Smooth muscle cell (in vitro differentiated cells): Measurements from ENCODE around the gene ELFN2. TPM values are rescaled to one million over a fixed set of nuclear protein-coding genes. Genes with fewer than 3 reads are reported as not detected.

Experiments
- DNase-seq: peaks from one replicate; lab custom pipeline; 2025; ENCODE audit not compliant: unreplicated experiment; lab: John Stamatoyannopoulos, UW
- H2AFZ ChIP-seq: fragments of 200-600 bp; sonication (generic); 2 replicates; pipeline ENCODE4 v1.6.0; 2016; ENCODE audit warnings: antibody characterized with exemption, low read depth, mild to moderate bottlenecking
- H3F3A ChIP-seq: fragments of 200-600 bp; sonication (generic); 2 replicates; pipeline ENCODE4 v1.6.0; 2017; ENCODE audit warnings: antibody characterized with exemption, low read depth
- H3K27ac ChIP-seq: fragments of 200-600 bp; sonication (generic); 2 replicates; pipeline ENCODE4 v1.5.1; 2016; ENCODE audit warnings: low read depth, mild to moderate bottlenecking
- H3K27me3 ChIP-seq: fragments of 200-600 bp; sonication (generic); 2 replicates; pipeline ENCODE4 v1.6.1; 2016; ENCODE audit warnings: low read depth, mild to moderate bottlenecking
- H3K36me3 ChIP-seq: fragments of 200-600 bp; sonication (generic); 2 replicates; pipeline ENCODE4 v1.5.1; 2016; ENCODE audit warnings: low read depth
- H3K4me1 ChIP-seq: fragments of 200-600 bp; sonication (generic); 2 replicates; pipeline ENCODE4 v1.5.1; 2016; ENCODE audit warnings: low read depth
- H3K4me2 ChIP-seq: fragments of 200-600 bp; sonication (generic); 2 replicates; pipeline ENCODE4 v1.6.0; 2016; ENCODE audit warnings: mild to moderate bottlenecking
- H3K4me3 ChIP-seq: fragments of 200-600 bp; sonication (generic); 2 replicates; pipeline ENCODE4 v1.5.1; 2016; ENCODE audit warnings: mild to moderate bottlenecking
- H3K79me2 ChIP-seq: fragments of 200-600 bp; sonication (generic); 2 replicates; pipeline ENCODE4 v1.6.0; 2016; ENCODE audit warnings: low read depth, mild to moderate bottlenecking
- H3K9ac ChIP-seq: fragments of 200-600 bp; sonication (generic); 2 replicates; pipeline ENCODE4 v1.6.0; 2016; ENCODE audit warnings: low read depth
- H3K9me3 ChIP-seq: fragments of 200-600 bp; sonication (generic); replicated peaks from 2 replicates; pipeline ENCODE4 v1.5.1; 2016; ENCODE audit warnings: low read depth
- H4K20me1 ChIP-seq: fragments of 200-600 bp; sonication (generic); 2 replicates; pipeline ENCODE4 v1.6.0; 2016; ENCODE audit warnings: low read depth
- CTCF ChIP-seq: fragments of 200-600 bp; sonication (generic); IDR thresholded peaks from 2 replicates; pipeline ENCODE4 v1.5.1; 2017; ENCODE audit warnings: borderline replicate concordance, mild to moderate bottlenecking, antibody characterized with exemption; ENCODE audit not compliant: insufficient read depth, poor library complexity, severe bottlenecking
- WGBS: methylation state at CpG from one replicate; pipeline ENCODE4 v1.1.7; 2016; ENCODE audit warnings: low lambda C conversion rate; 5-methylcytosine and 5-hydroxymethylcytosine counted together
- polyA plus RNA-seq: library from polyadenylated mRNA; unstranded; fragments of >200 nt; fragmentation: Nextera tagmentation; extraction: Ambion mirVana; gene quantifications from 2 replicates; pipeline ENCODE4 v1.2.1, GENCODE V29; 2016
- total RNA-seq: library from RNA; depleted of rRNA; stranded (reverse); fragments of >200 nt; gene quantifications from 2 replicates; pipeline ENCODE4 v1.2.3, GENCODE V29; 2014

The ELFN2 gene
- total and polyA plus RNA-seq, 2 experiments from 2014 or later: 0.63 to 1.3 TPM

GRCh38 chr22:37440875-37441274 lies 13.6 kb upstream of the ELFN2 start:
- H3K36me3 ChIP-seq: no peaks in the 10 kb centered on the region
- no peaks in the 10 kb centered on the region for H4K20me1 ChIP-seq
- no peak overlapping the region for H3K9ac ChIP-seq
- H2AFZ ChIP-seq: no peak overlapping the region
- H3K4me3 ChIP-seq: no peak overlapping the region
- no peaks in the 10 kb centered on the region for H3K9me3 ChIP-seq
- no peaks in the 10 kb centered on the region for H3K4me1 ChIP-seq
- no peaks in the 10 kb centered on the region for H3F3A ChIP-seq
- WGBS: 86% methylated on average over 4 of the region's 4 CpGs
- no peak overlapping the region for H3K27ac ChIP-seq
- H3K27me3 ChIP-seq: no peaks in the 10 kb centered on the region
- H3K4me2 ChIP-seq: no peak overlapping the region
- no peak for TF ChIP-seq CTCF
- no peak for DNase-seq
- H3K79me2 ChIP-seq: no peaks in the 10 kb centered on the region

GRCh38 chr22:37439347-37439746 lies 12.1 kb upstream of the ELFN2 start:
- Histone ChIP-seq H3K9ac (no peak overlapping the region), H4K20me1 (no peaks in the 10 kb centered on the region), H3F3A (no peaks in the 10 kb centered on the region), H3K4me1 (no peaks in the 10 kb centered on the region), H3K4me3 (no peak overlapping the region), H3K27me3 (no peaks in the 10 kb centered on the region), H2AFZ (no peak overlapping the region), H3K27ac (no peak overlapping the region), H3K79me2 (no peaks in the 10 kb centered on the region), H3K9me3 (no peaks in the 10 kb centered on the region), H3K4me2 (no peak overlapping the region), H3K36me3 (no peaks in the 10 kb centered on the region)
- DNase-seq: no peak
- 78% methylated on average over 5 of the region's 5 CpGs for WGBS
- TF ChIP-seq CTCF: no peak

GRCh38 chr22:37435970-37436603 lies 8.8 kb upstream of the ELFN2 start:
- 96% methylated on average over 5 of the region's 5 CpGs for WGBS

More at GRCh38 chr22:37435970-37436603, 8.8 kb upstream of the ELFN2 start:
- peaks cover 11% of the 10 kb centered on the region for H3F3A ChIP-seq
- no peaks in the 10 kb centered on the region for H3K27me3 ChIP-seq
- no peaks in the 10 kb centered on the region for H4K20me1 ChIP-seq
- no peaks in the 10 kb centered on the region for H3K9me3 ChIP-seq
- no peaks in the 10 kb centered on the region for H3K79me2 ChIP-seq
- H3K4me2 ChIP-seq: no peak overlapping the region
- TF ChIP-seq CTCF: no peak
- peaks cover 5% of the 10 kb centered on the region for H3K4me1 ChIP-seq
- H2AFZ ChIP-seq: no peak overlapping the region
- no peak for DNase-seq
- H3K27ac ChIP-seq: no peak overlapping the region
- no peak overlapping the region for H3K4me3 ChIP-seq
- no peak overlapping the region for H3K9ac ChIP-seq
- H3K36me3 ChIP-seq: no peaks in the 10 kb centered on the region
